ENCODE data around the gene KSR2. TPM values are rescaled to one million over a fixed set of nuclear protein-coding genes. Genes with fewer than 3 reads are reported as not detected.

KSR2 gene
- total RNA-seq, 1 experiment from 2014 or later = 0.15 TPM

- POLR2A ChIA-PET = no interaction called here
- TF ChIP-seq SIN3A (IDR thresholded peaks at IDR 0.05; ENCODE audit: borderline replicate concordance, insufficient read depth, low read depth, low read length) = no peak
- no peaks in the 10 kb centered on the region for H3K9me3 ChIP-seq (ENCODE audit: control insufficient read depth, insufficient read depth, low read depth, low read length)
- no peaks in the 10 kb centered on the region for H3K4me1 ChIP-seq (ENCODE audit: control insufficient read depth, insufficient read depth, low read length)
- in situ Hi-C loops (cut with HindIII; ENCODE audit: low pct_unique_long_range_greater_than_20kb, low sequenced_read_pairs) = no loop called here
- H3K27ac ChIP-seq (ENCODE audit: low read length) = no peak overlapping the region
- BruUV-seq (replicated peaks) = no TSS peak
- intact Hi-C loops (cut with micrococcal nuclease; ENCODE audit: unreplicated experiment) = no loop called here
- H3K36me3 ChIP-seq (ENCODE audit: control insufficient read depth, insufficient read depth, low read length) = no peaks in the 10 kb centered on the region
- no peak overlapping the region for H3K4me3 ChIP-seq (ENCODE audit: low read depth in 2 of 2, low read length in 2 of 2)
- H3K27me3 ChIP-seq (ENCODE audit: control insufficient read depth, insufficient read depth, low read length) = peaks cover 2% of the 10 kb centered on the region
- ATAC-seq (no peak), DNase-seq (ENCODE audit: low read depth, low spot score) (no peak)
- CTCF ChIA-PET = no interaction called here
Observed at GRCh38 chr12:117524806-117525205, 444.0 kb downstream of the KSR2 start.

- TF ChIP-seq CTCF (IDR thresholded peaks at IDR 0.05) (no peak), SIN3A (IDR thresholded peaks at IDR 0.05; ENCODE audit: borderline replicate concordance, insufficient read depth, low read depth, low read length) (no peak), REST (IDR thresholded peaks at IDR 0.05; ENCODE audit: insufficient read depth in 1 of 2, low read depth in 2 of 2, low read length in 1 of 2) (no peak), POLR2AphosphoS5 (IDR thresholded peaks at IDR 0.05; ENCODE audit: low read depth, low read length) (no peak), TCF7L2 (IDR thresholded peaks at IDR 0.05; ENCODE audit: low read depth, low read length) (no peak)
- CTCF ChIA-PET = no interaction called here
- Histone ChIP-seq H3K27me3 (ENCODE audit: control insufficient read depth, insufficient read depth, low read length) (peaks cover 2% of the 10 kb centered on the region), H3K4me3 (ENCODE audit: low read depth in 2 of 2, low read length in 2 of 2) (no peak overlapping the region), H3K36me3 (ENCODE audit: control insufficient read depth, insufficient read depth, low read length) (no peaks in the 10 kb centered on the region), H3K27ac (ENCODE audit: low read length) (no peak overlapping the region), H3K4me1 (ENCODE audit: control insufficient read depth, insufficient read depth, low read length) (no peaks in the 10 kb centered on the region), H3K9me3 (ENCODE audit: control insufficient read depth, insufficient read depth, low read depth, low read length) (no peaks in the 10 kb centered on the region)
- intact Hi-C loops (cut with micrococcal nuclease; ENCODE audit: unreplicated experiment) (no loop called here), in situ Hi-C loops (cut with HindIII; ENCODE audit: low pct_unique_long_range_greater_than_20kb, low sequenced_read_pairs) (no loop called here)
- DNase-seq (ENCODE audit: low read depth, low spot score) (no peak), ATAC-seq (no peak)
- POLR2A ChIA-PET = no interaction called here
- BruUV-seq (replicated peaks) = no TSS peak
Observed at GRCh38 chr12:117523971-117524370, 444.8 kb downstream of the KSR2 start.

GRCh38 chr12:117522559-117522958 lies 446.2 kb downstream of the KSR2 start:
- no peak for TF ChIP-seq TCF7L2 (IDR thresholded peaks at IDR 0.05; ENCODE audit: low read depth, low read length)
- TF ChIP-seq SIN3A (IDR thresholded peaks at IDR 0.05; ENCODE audit: borderline replicate concordance, insufficient read depth, low read depth, low read length) = no peak
- TF ChIP-seq POLR2AphosphoS5 (IDR thresholded peaks at IDR 0.05; ENCODE audit: low read depth, low read length) = no peak
- no peak for TF ChIP-seq CTCF (IDR thresholded peaks at IDR 0.05)
- TF ChIP-seq REST (IDR thresholded peaks at IDR 0.05; ENCODE audit: insufficient read depth in 1 of 2, low read depth in 2 of 2, low read length in 1 of 2) = no peak
- ATAC-seq (no peak), DNase-seq (ENCODE audit: low read depth, low spot score) (no peak)
- Histone ChIP-seq H3K27ac (ENCODE audit: low read length) (no peak overlapping the region), H3K27me3 (ENCODE audit: control insufficient read depth, insufficient read depth, low read length) (peaks cover under 1% of the 10 kb centered on the region), H3K4me3 (ENCODE audit: low read depth in 2 of 2, low read length in 2 of 2) (no peak overlapping the region), H3K9me3 (ENCODE audit: control insufficient read depth, insufficient read depth, low read depth, low read length) (no peaks in the 10 kb centered on the region), H3K36me3 (ENCODE audit: control insufficient read depth, insufficient read depth, low read length) (no peaks in the 10 kb centered on the region), H3K4me1 (ENCODE audit: control insufficient read depth, insufficient read depth, low read length) (no peaks in the 10 kb centered on the region)
- ChIA-PET POLR2A (no interaction called here), CTCF (interaction anchor here (0.9 kb wide), 1 partner anchor 291 kb away, joined by 3 read pairs; no protein-coding TSS in a partner anchor)
- intact Hi-C loops (cut with micrococcal nuclease; ENCODE audit: unreplicated experiment) = no loop called here
- no TSS peak for BruUV-seq (replicated peaks)
- in situ Hi-C loops (cut with HindIII; ENCODE audit: low pct_unique_long_range_greater_than_20kb, low sequenced_read_pairs) = no loop called here
